B cell (primary cell): ENCODE results near the gene RASGRF2. TPM values are rescaled to one million over a fixed set of nuclear protein-coding genes. Genes with fewer than 3 reads are reported as not detected.

Experiments used
- ATAC-seq: fragments of 200-7000 bp; cut with Tn5 transposase; one replicate; pipeline ENCODE4 v1.10.0; 2021; ENCODE audit warnings: low read depth, mild to moderate bottlenecking, moderate number of reproducible peaks, moderate library complexity
- CTCF ChIA-PET: fragments of 350-600 bp; sonication (Branson Sonifier 250); formaldehyde crosslinking; loops from one replicate; lab custom pipeline; 2021; ENCODE audit warnings: antibody characterized with exemption, inconsistent platforms; lab: Charles Lee
- POLR2A ChIA-PET: fragments of 350-600 bp; sonication (Branson Sonifier 250); formaldehyde crosslinking; loops from one replicate; lab custom pipeline; 2021; ENCODE audit warnings: antibody characterized with exemption; lab: Charles Lee
- DNase-seq: peaks from one replicate; pipeline ENCODE4 v3.0.0; 2013
- H2AFZ ChIP-seq: 2 replicates; pipeline ENCODE4 v1.6.1; 2012; ENCODE audit warnings: mild to moderate bottlenecking, low read depth, low read length; ENCODE audit not compliant: insufficient read depth, poor library complexity, severe bottlenecking
- H3K27ac ChIP-seq, 2 donors: 1 replicate in 1 of 2; 2 replicates in 1 of 2; pipeline ENCODE4 v1.5.1; 2012 to 2013; ENCODE audit warnings: low read length in 2 of 2, mild to moderate bottlenecking in 2 of 2, moderate library complexity in 1 of 2
- H3K27me3 ChIP-seq, 4 experiments: fragments of 200-600 bp in 1 of 4; sonication (generic) in 1 of 4; replicated peaks in 1 of 4; 1 replicate in 2 of 4; 2 replicates in 2 of 4; pipeline versions ENCODE4 v1.6.1 to v1.7.0; 2013 to 2016; ENCODE audit warnings: low read length in 3 of 4, mild to moderate bottlenecking in 2 of 4, mixed read lengths in 1 of 4, moderate library complexity in 1 of 4; ENCODE audit not compliant: insufficient read depth in 4 of 4, control insufficient read depth in 3 of 4; ENCODE audit errors: control extremely low read depth in 1 of 4
- H3K36me3 ChIP-seq, 2 experiments: replicated peaks in 1 of 2; 1 replicate in 1 of 2; 2 replicates in 1 of 2; pipeline versions ENCODE4 v1.6.1 to v1.7.1; 2013; ENCODE audit warnings: low read length in 1 of 2; ENCODE audit not compliant: insufficient read depth in 2 of 2, control insufficient read depth in 1 of 2; ENCODE audit errors: control extremely low read depth in 1 of 2, extremely low read depth in 1 of 2
- H3K4me1 ChIP-seq, 2 donors: fragments of 200-600 bp in 1 of 2; sonication (generic) in 1 of 2; 1 replicate in 1 of 2; 2 replicates in 1 of 2; pipeline versions ENCODE4 v1.5.1 to v1.6.1; 2013 to 2017; ENCODE audit warnings: low read length in 2 of 2; ENCODE audit not compliant: control insufficient read depth in 2 of 2, insufficient read depth in 2 of 2
- H3K4me2 ChIP-seq: replicated peaks from 2 replicates; pipeline ENCODE3; 2012; ENCODE audit warnings: mild to moderate bottlenecking, low read depth, low read length; ENCODE audit not compliant: poor library complexity, severe bottlenecking
- H3K4me3 ChIP-seq, 5 experiments: fragments of 200-600 bp in 1 of 5; sonication (generic) in 1 of 5; 1 replicate in 3 of 5; 2 replicates in 2 of 5; pipeline versions ENCODE4 v1.5.1 to v1.7.0; 2011 to 2016; ENCODE audit warnings: low read length in 4 of 5, mild to moderate bottlenecking in 4 of 5, low read depth in 2 of 5, control low read depth in 1 of 5, moderate library complexity in 1 of 5; ENCODE audit not compliant: insufficient read depth in 1 of 5; ENCODE audit errors: control extremely low read depth in 1 of 5, extremely low read depth in 1 of 5
- H3K79me2 ChIP-seq: fragments of 200-600 bp; sonication (generic); one replicate; pipeline ENCODE4 v1.6.0; 2016; ENCODE audit warnings: low read length; ENCODE audit not compliant: control insufficient read depth, insufficient read depth
- H3K9ac ChIP-seq: fragments of 200-600 bp; sonication (generic); 2 replicates; pipeline ENCODE4 v1.6.1; 2017; ENCODE audit warnings: mild to moderate bottlenecking, low read length, moderate library complexity
- H3K9me3 ChIP-seq, 3 donors: one replicate each; pipeline versions ENCODE4 v1.6.1 to v1.7.1; 2013; ENCODE audit warnings: low read length in 2 of 3; ENCODE audit not compliant: control insufficient read depth in 2 of 3, insufficient read depth in 1 of 3; ENCODE audit errors: control extremely low read depth in 1 of 3
- H4K20me1 ChIP-seq: 2 replicates; pipeline ENCODE4 v1.6.0; 2012; ENCODE audit warnings: mild to moderate bottlenecking, low read length; ENCODE audit not compliant: insufficient read depth, control insufficient read depth, poor library complexity, severe bottlenecking
- H3K27ac Mint-ChIP-seq: one replicate; pipeline ENCODE4 v1.8.0; 2021; ENCODE audit warnings: mixed read lengths
- H3K27me3 Mint-ChIP-seq: one replicate; pipeline ENCODE4 v1.8.0; 2021; ENCODE audit warnings: mixed read lengths
- H3K4me1 Mint-ChIP-seq: one replicate; pipeline ENCODE4 v1.8.0; 2021; ENCODE audit warnings: mixed read lengths
- H3K4me3 Mint-ChIP-seq: one replicate; pipeline ENCODE4 v1.8.0; 2021; ENCODE audit warnings: mixed read lengths
- H3K9me3 Mint-ChIP-seq: one replicate; pipeline ENCODE4 v1.8.0; 2022; ENCODE audit warnings: mixed read lengths; ENCODE audit not compliant: insufficient read depth
- CTCF ChIP-seq: fragments of 200-600 bp; IDR thresholded peaks from one replicate; pipeline ENCODE4 v1.8.0; 2022; ENCODE audit warnings: antibody characterized with exemption, mild to moderate bottlenecking
- EZH2 ChIP-seq: IDR thresholded peaks from 2 replicates; pipeline ENCODE4 v1.6.1; 2012; ENCODE audit warnings: borderline replicate concordance, low read depth, mild to moderate bottlenecking, moderate library complexity, low read length; ENCODE audit not compliant: insufficient read depth, poor library complexity, severe bottlenecking
- WGBS: methylation state at CpG from one replicate; pipeline ENCODE4 v1.1.5; 2013; ENCODE audit warnings: missing lambda C conversion rate; ENCODE audit not compliant: insufficient coverage; 5-methylcytosine and 5-hydroxymethylcytosine counted together
- intact Hi-C: fragments of 100-400 bp; cut with micrococcal nuclease; formaldehyde crosslinking; loops from one replicate; pipeline ENCODE4 v1.10.0; 2022
- polyA plus RNA-seq: library from polyadenylated mRNA; depleted of rRNA; stranded (reverse); fragments of >200 nt; gene quantifications from 2 replicates; pipeline ENCODE4 v1.2.3, GENCODE V29; 2012
- total RNA-seq, 2 donors: library from RNA; stranded (reverse); fragments of 120-200 nt in 1 of 2; gene quantifications; 1 replicate in 1 of 2; 2 replicates in 1 of 2; pipeline versions ENCODE4 v1.2.3 to v1.2.4, GENCODE V29; 2013 to 2022

The RASGRF2 gene
- total and polyA plus RNA-seq, 2 donors (not counting 1 experiment from before 2014, with no cell fraction given), result 0.04 to 0.37 TPM

- no peak for TF ChIP-seq CTCF
- TF ChIP-seq EZH2, result no peak
- Histone ChIP-seq H3K79me2 (peaks cover 4% of the 10 kb centered on the region), H3K27ac (no peak overlapping the region), H3K4me1 (peaks cover 0 to 4% of the 10 kb centered on the region in 2 donors), H3K36me3 (peaks cover 0 to 2% of the 10 kb centered on the region in 2 experiments), H3K4me2 (no peak overlapping the region), H3K9me3 (peaks cover 0 to 7% (median 2%) of the 10 kb centered on the region in 3 donors), H3K4me3 (no peak overlapping the region), H3K9ac (no peak overlapping the region), H2AFZ (no peak overlapping the region), H3K27me3 (no peaks in the 10 kb centered on the region), H4K20me1 (peaks cover 10% of the 10 kb centered on the region)
- intact Hi-C loops, result no loop called here
- peaks cover 2% of the 10 kb centered on the region for H3K9me3 Mint-ChIP-seq
- H3K27me3 Mint-ChIP-seq, result no peaks in the 10 kb centered on the region
- POLR2A ChIA-PET, result no interaction called here
- DNase-seq (no peak), ATAC-seq (no peak)
- no peak overlapping the region for H3K4me3 Mint-ChIP-seq
- no peak overlapping the region for H3K27ac Mint-ChIP-seq
- H3K4me1 Mint-ChIP-seq, result peaks cover 7% of the 10 kb centered on the region
- CTCF ChIA-PET, result no interaction called here
These were observed 304.9 kb downstream of the RASGRF2 start for GRCh38 chr5:81265101-81265500.

- CTCF ChIA-PET, result no interaction called here
- H3K9me3 ChIP-seq, result peaks cover 0 to 14% (median 0%) of the 10 kb centered on the region in 3 donors
- Mint-ChIP-seq H3K27me3 (no peaks in the 10 kb centered on the region), H3K4me3 (no peak overlapping the region), H3K27ac (no peak overlapping the region), H3K4me1 (peaks cover 14% of the 10 kb centered on the region), H3K9me3 (peaks cover 15% of the 10 kb centered on the region)
- H3K4me3 ChIP-seq, result no peak overlapping the region
- peaks cover 0 to 2% of the 10 kb centered on the region in 2 experiments for H3K36me3 ChIP-seq
- H3K27me3 ChIP-seq, result no peaks in the 10 kb centered on the region
- TF ChIP-seq CTCF (no peak), EZH2 (no peak)
- H2AFZ ChIP-seq, result no peak overlapping the region
- H3K27ac ChIP-seq, result no peak overlapping the region
- no peak overlapping the region for H3K9ac ChIP-seq
- H3K4me1 ChIP-seq, result peaks cover 0 to 4% of the 10 kb centered on the region in 2 donors
- intact Hi-C loops, result no loop called here
- WGBS, result 89% methylated on average over 2 of the region's 3 CpGs
- DNase-seq, result no peak
- peaks cover 23% of the 10 kb centered on the region for H3K79me2 ChIP-seq
- no peak overlapping the region for H3K4me2 ChIP-seq
- ATAC-seq, result no peak
- peaks cover 13% of the 10 kb centered on the region for H4K20me1 ChIP-seq
- POLR2A ChIA-PET, result no interaction called here
These were observed 308.5 kb downstream of the RASGRF2 start for GRCh38 chr5:81268521-81269196.
